NOMO-1 treated with DMSO at 0.1 percent for 48 hours (cell line): ENCODE measurements around the gene MCF2L.

Experiments
- DNase-seq: peaks from one replicate; lab custom pipeline; 2025; ENCODE audit not compliant: unreplicated experiment; lab: John Stamatoyannopoulos, UW

Gene MCF2L

GRCh38 chr13:113060557-113061270 is 91.7 kb downstream of the MCF2L start:
- no peak for DNase-seq

GRCh38 chr13:113061271-113061625 is 92.2 kb downstream of the MCF2L start:
- DNase-seq = no peak

GRCh38 chr13:113061796-113062425 is 92.9 kb downstream of the MCF2L start:
- DNase-seq = no peak

- DNase-seq = no peak
These were observed 93.7 kb downstream of the MCF2L start for GRCh38 chr13:113062691-113063090.

GRCh38 chr13:113063091-113063491 is 94.1 kb downstream of the MCF2L start:
- DNase-seq = no peak

GRCh38 chr13:113064000-113064533 is 95.1 kb downstream of the MCF2L start:
- DNase-seq = no peak

- peak; percentile 62 for DNase-seq
These were observed 95.8 kb downstream of the MCF2L start for GRCh38 chr13:113064534-113065405.

GRCh38 chr13:113065406-113066141 is 96.6 kb downstream of the MCF2L start:
- no peak for DNase-seq

- DNase-seq = no peak
These were observed 97.1 kb downstream of the MCF2L start for GRCh38 chr13:113066142-113066455.

GRCh38 chr13:113066746-113067145 is 97.7 kb downstream of the MCF2L start:
- DNase-seq = no peak

GRCh38 chr13:113069861-113070805 is 101.1 kb downstream of the MCF2L start:
- no peak for DNase-seq

GRCh38 chr13:113070855-113071254 is 101.8 kb downstream of the MCF2L start:
- DNase-seq = no peak

GRCh38 chr13:113072376-113072775 is 103.4 kb downstream of the MCF2L start:
- DNase-seq = no peak

GRCh38 chr13:113073942-113074341 is 104.9 kb downstream of the MCF2L start:
- DNase-seq = no peak

- DNase-seq = no peak
These were observed 105.4 kb downstream of the MCF2L start for GRCh38 chr13:113074401-113074800.

- no peak for DNase-seq
These were observed 105.9 kb downstream of the MCF2L start for GRCh38 chr13:113074876-113075275.

- no peak for DNase-seq
These were observed 106.7 kb downstream of the MCF2L start for GRCh38 chr13:113075711-113076110.

- no peak for DNase-seq
These were observed 107.8 kb downstream of the MCF2L start for GRCh38 chr13:113076681-113077401.

GRCh38 chr13:113077566-113077952 is 108.5 kb downstream of the MCF2L start:
- no peak for DNase-seq
